Measurements from ENCODE around the gene PPP1R37. TPM values are rescaled to one million over a fixed set of nuclear protein-coding genes. Genes with fewer than 3 reads are reported as not detected.

Gene PPP1R37
- total and polyA plus RNA-seq, 4 donors = 1.8 to 10.4 (median 9.3) TPM

GRCh38 chr19:45159210-45159970 lies 66.4 kb downstream of the PPP1R37 start:
- Histone ChIP-seq H3K9me3 (ENCODE audit: control insufficient read depth in 4 of 4, low read length in 3 of 4) (no peaks in the 10 kb centered on the region), H3K27me3 (ENCODE audit: control insufficient read depth in 4 of 4, insufficient read depth in 4 of 4, low read length in 3 of 4) (peaks cover 0 to 1% (median 0%) of the 10 kb centered on the region in 4 donors), H3K9ac (ENCODE audit: low read depth in 1 of 2, low read length in 2 of 2) (no peak overlapping the region), H3K27ac (ENCODE audit: low read depth in 1 of 2, low read length in 2 of 2) (no peak overlapping the region), H3K4me3 (ENCODE audit: low read depth in 1 of 3, low read length in 3 of 3) (no peak overlapping the region), H3K36me3 (ENCODE audit: control insufficient read depth in 4 of 4, insufficient read depth in 3 of 4, low read depth in 1 of 4, low read length in 3 of 4) (no peaks in the 10 kb centered on the region), H3K4me1 (ENCODE audit: control insufficient read depth in 4 of 4, insufficient read depth in 4 of 4, low read length in 3 of 4) (peaks cover 0 to 10% (median 3%) of the 10 kb centered on the region in 4 donors)
- WGBS = 79% methylated on average over 12 of the region's 12 CpGs
- no peak for TF ChIP-seq GABPA (IDR thresholded peaks at IDR 0.05 in 1 of 2, conservative IDR thresholded peaks at IDR 0.05 in 1 of 2)
- no peak for DNase-seq (ENCODE audit: low spot score)

GRCh38 chr19:45159971-45160324 lies 67.0 kb downstream of the PPP1R37 start:
- Histone ChIP-seq H3K4me1 (ENCODE audit: control insufficient read depth in 4 of 4, insufficient read depth in 4 of 4, low read length in 3 of 4) (peaks cover 0 to 10% (median 3%) of the 10 kb centered on the region in 4 donors), H3K27ac (ENCODE audit: low read depth in 1 of 2, low read length in 2 of 2) (no peak overlapping the region), H3K9ac (ENCODE audit: low read depth in 1 of 2, low read length in 2 of 2) (no peak overlapping the region), H3K4me3 (ENCODE audit: low read depth in 1 of 3, low read length in 3 of 3) (no peak overlapping the region), H3K9me3 (ENCODE audit: control insufficient read depth in 4 of 4, low read length in 3 of 4) (no peaks in the 10 kb centered on the region), H3K36me3 (ENCODE audit: control insufficient read depth in 4 of 4, insufficient read depth in 3 of 4, low read depth in 1 of 4, low read length in 3 of 4) (no peaks in the 10 kb centered on the region), H3K27me3 (ENCODE audit: control insufficient read depth in 4 of 4, insufficient read depth in 4 of 4, low read length in 3 of 4) (no peaks in the 10 kb centered on the region)
- 59% methylated on average over 10 of the region's 10 CpGs for WGBS
- TF ChIP-seq HNF4G (IDR thresholded peaks at IDR 0.05) = no peak
- TF ChIP-seq MAX (IDR thresholded peaks at IDR 0.05) = no peak
- TF ChIP-seq EGR1 (IDR thresholded peaks at IDR 0.05; ENCODE audit: low read depth in 2 of 2) = no peak
- no peak for TF ChIP-seq TAF1 (conservative IDR thresholded peaks at IDR 0.05)
- TF ChIP-seq, protein P1, sequence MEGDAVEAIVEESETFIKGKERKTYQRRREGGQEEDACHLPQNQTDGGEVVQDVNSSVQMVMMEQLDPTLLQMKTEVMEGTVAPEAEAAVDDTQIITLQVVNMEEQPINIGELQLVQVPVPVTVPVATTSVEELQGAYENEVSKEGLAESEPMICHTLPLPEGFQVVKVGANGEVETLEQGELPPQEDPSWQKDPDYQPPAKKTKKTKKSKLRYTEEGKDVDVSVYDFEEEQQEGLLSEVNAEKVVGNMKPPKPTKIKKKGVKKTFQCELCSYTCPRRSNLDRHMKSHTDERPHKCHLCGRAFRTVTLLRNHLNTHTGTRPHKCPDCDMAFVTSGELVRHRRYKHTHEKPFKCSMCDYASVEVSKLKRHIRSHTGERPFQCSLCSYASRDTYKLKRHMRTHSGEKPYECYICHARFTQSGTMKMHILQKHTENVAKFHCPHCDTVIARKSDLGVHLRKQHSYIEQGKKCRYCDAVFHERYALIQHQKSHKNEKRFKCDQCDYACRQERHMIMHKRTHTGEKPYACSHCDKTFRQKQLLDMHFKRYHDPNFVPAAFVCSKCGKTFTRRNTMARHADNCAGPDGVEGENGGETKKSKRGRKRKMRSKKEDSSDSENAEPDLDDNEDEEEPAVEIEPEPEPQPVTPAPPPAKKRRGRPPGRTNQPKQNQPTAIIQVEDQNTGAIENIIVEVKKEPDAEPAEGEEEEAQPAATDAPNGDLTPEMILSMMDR (IDR thresholded peaks at IDR 0.05; ENCODE audit: low read depth, low read length, missing input control) = no peak
- no peak for TF ChIP-seq JUND (IDR thresholded peaks at IDR 0.05)
- TF ChIP-seq HNF4A (conservative IDR thresholded peaks at IDR 0.05) = no peak
- no peak for TF ChIP-seq NR2F2 (IDR thresholded peaks at IDR 0.05)
- TF ChIP-seq, protein P2, sequence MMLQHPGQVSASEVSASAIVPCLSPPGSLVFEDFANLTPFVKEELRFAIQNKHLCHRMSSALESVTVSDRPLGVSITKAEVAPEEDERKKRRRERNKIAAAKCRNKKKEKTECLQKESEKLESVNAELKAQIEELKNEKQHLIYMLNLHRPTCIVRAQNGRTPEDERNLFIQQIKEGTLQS (IDR thresholded peaks at IDR 0.05) = no peak
- TF ChIP-seq YY1 (IDR thresholded peaks at IDR 0.05) = no peak
- no peak for TF ChIP-seq FOXA2 (IDR thresholded peaks at IDR 0.05)
- TF ChIP-seq REST (IDR thresholded peaks at IDR 0.05) = no peak
- no peak for TF ChIP-seq GABPA (IDR thresholded peaks at IDR 0.05 in 1 of 2, conservative IDR thresholded peaks at IDR 0.05 in 1 of 2)
- TF ChIP-seq, protein P3, sequence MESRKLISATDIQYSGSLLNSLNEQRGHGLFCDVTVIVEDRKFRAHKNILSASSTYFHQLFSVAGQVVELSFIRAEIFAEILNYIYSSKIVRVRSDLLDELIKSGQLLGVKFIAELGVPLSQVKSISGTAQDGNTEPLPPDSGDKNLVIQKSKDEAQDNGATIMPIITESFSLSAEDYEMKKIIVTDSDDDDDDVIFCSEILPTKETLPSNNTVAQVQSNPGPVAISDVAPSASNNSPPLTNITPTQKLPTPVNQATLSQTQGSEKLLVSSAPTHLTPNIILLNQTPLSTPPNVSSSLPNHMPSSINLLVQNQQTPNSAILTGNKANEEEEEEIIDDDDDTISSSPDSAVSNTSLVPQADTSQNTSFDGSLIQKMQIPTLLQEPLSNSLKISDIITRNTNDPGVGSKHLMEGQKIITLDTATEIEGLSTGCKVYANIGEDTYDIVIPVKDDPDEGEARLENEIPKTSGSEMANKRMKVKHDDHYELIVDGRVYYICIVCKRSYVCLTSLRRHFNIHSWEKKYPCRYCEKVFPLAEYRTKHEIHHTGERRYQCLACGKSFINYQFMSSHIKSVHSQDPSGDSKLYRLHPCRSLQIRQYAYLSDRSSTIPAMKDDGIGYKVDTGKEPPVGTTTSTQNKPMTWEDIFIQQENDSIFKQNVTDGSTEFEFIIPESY (IDR thresholded peaks at IDR 0.05) = no peak
- TF ChIP-seq RXRA (IDR thresholded peaks at IDR 0.05) = no peak
- TF ChIP-seq RAD21 (IDR thresholded peaks at IDR 0.05) = no peak
- TF ChIP-seq FOXA1 (IDR thresholded peaks at IDR 0.05) = no peak
- no peak for TF ChIP-seq SP1 (IDR thresholded peaks at IDR 0.05)
- no peak for DNase-seq (ENCODE audit: low spot score)
